Activated CD8-positive, alpha-beta T cell treated with anti-CD3 and anti-CD28 coated beads for 36 hours (primary cell): ENCODE data around the gene TTN. TPM values are rescaled to one million over a fixed set of nuclear protein-coding genes. Genes with fewer than 3 reads are reported as not detected.

ENCODE experiments used
- ATAC-seq: fragments of 200-7000 bp; cut with Tn5 transposase; one replicate; pipeline ENCODE4 v1.10.0; 2021; ENCODE audit warnings: mild to moderate bottlenecking, moderate library complexity
- CTCF ChIA-PET: fragments of 350-600 bp; sonication (Branson Sonifier 250); formaldehyde crosslinking; loops from one replicate; lab custom pipeline; 2021; ENCODE audit warnings: antibody characterized with exemption; lab: Charles Lee
- POLR2A ChIA-PET: fragments of 350-600 bp; sonication (Branson Sonifier 250); formaldehyde crosslinking; loops from one replicate; lab custom pipeline; 2021; ENCODE audit warnings: antibody characterized with exemption; lab: Charles Lee
- DNase-seq: peaks from one replicate; pipeline ENCODE4 v3.0.0-alpha.2; 2020
- H3K27ac Mint-ChIP-seq: one replicate; pipeline ENCODE4 v1.8.0; 2021; ENCODE audit warnings: mild to moderate bottlenecking, mixed read lengths
- H3K27me3 Mint-ChIP-seq: one replicate; pipeline ENCODE4 v1.8.0; 2021; ENCODE audit warnings: mixed read lengths
- H3K36me3 Mint-ChIP-seq: one replicate; pipeline ENCODE4 v1.8.0; 2021; ENCODE audit warnings: low read depth, mixed read lengths
- H3K4me1 Mint-ChIP-seq: one replicate; pipeline ENCODE4 v1.8.0; 2021; ENCODE audit warnings: low read depth, mixed read lengths
- H3K4me3 Mint-ChIP-seq: one replicate; pipeline ENCODE4 v1.8.0; 2021; ENCODE audit warnings: mild to moderate bottlenecking, moderate library complexity, mixed read lengths
- H3K9me3 Mint-ChIP-seq: one replicate; pipeline ENCODE4 v1.8.0; 2021; ENCODE audit warnings: mixed read lengths
- intact Hi-C: fragments of 100-400 bp; cut with micrococcal nuclease; formaldehyde crosslinking; loops from one replicate; pipeline ENCODE4 v1.10.0; 2022
- total RNA-seq, 2 experiments: library from RNA; stranded (reverse); gene quantifications; one replicate each; pipeline ENCODE4 v1.2.3, GENCODE V29; 2021
- TF ChIP-seq, protein P1 (sequence below): fragments of 200-600 bp; IDR thresholded peaks from one replicate; pipeline ENCODE4 v1.8.0; 2022; ENCODE audit warnings: antibody characterized with exemption, mild to moderate bottlenecking

The TTN gene
- total RNA-seq, 2 experiments from 2014 or later = 2.8 to 4.3 TPM

DNA sequence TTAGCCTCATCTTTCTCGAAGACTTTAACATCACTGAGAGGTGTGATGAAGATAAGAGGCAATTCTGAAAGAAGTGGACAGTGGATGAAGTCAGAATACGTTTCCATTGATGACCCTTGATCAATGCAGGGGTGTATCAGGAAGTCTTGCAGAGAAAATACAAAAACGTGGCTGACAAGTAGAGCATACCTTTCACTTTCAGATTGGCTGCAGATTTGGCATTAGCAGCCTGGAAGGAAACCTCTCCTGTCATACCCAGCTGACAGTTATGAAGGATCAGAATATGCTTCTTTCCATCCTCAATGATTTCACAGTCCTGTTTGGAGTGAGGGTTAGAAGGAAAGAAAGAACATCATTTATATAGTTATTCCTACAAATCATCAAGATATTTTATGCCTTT, 174.5 kb downstream of the TTN start:
- CTCF ChIA-PET = interaction anchor here (1.2 kb wide), 1 partner anchor 12 kb away, joined by 4 read pairs; no protein-coding TSS in a partner anchor
- Mint-ChIP-seq H3K9me3 (no peaks in the 10 kb centered on the region), H3K36me3 (peaks cover 1% of the 10 kb centered on the region), H3K27me3 (no peaks in the 10 kb centered on the region), H3K4me1 (no peaks in the 10 kb centered on the region), H3K27ac (no peak overlapping the region), H3K4me3 (no peak overlapping the region)
- intact Hi-C loops = no loop called here
- no peak for ATAC-seq
- TF ChIP-seq, protein P1, sequence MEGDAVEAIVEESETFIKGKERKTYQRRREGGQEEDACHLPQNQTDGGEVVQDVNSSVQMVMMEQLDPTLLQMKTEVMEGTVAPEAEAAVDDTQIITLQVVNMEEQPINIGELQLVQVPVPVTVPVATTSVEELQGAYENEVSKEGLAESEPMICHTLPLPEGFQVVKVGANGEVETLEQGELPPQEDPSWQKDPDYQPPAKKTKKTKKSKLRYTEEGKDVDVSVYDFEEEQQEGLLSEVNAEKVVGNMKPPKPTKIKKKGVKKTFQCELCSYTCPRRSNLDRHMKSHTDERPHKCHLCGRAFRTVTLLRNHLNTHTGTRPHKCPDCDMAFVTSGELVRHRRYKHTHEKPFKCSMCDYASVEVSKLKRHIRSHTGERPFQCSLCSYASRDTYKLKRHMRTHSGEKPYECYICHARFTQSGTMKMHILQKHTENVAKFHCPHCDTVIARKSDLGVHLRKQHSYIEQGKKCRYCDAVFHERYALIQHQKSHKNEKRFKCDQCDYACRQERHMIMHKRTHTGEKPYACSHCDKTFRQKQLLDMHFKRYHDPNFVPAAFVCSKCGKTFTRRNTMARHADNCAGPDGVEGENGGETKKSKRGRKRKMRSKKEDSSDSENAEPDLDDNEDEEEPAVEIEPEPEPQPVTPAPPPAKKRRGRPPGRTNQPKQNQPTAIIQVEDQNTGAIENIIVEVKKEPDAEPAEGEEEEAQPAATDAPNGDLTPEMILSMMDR = no peak
- POLR2A ChIA-PET = no interaction called here
- DNase-seq = no peak

DNA sequence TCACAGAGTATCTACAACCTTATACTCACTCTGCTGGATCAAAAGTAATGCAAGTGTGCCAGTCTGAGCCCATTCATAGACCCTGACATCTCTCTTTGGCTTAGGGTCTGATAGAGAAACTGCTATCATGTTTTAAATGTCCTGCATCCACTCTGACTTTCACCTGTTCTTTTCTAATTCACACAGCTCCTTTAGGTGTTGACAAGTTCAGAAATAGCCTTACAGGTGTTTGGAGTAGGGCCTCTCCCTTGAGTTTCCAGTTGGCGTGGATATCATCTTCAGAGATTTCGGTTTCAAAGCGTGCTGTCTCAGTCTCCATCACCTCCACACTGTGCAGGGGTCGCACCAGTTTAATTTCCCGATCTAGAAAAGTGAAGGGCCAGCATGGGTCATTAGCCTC, 176.6 kb downstream of the TTN start:
- CTCF ChIA-PET = no interaction called here

DNA sequence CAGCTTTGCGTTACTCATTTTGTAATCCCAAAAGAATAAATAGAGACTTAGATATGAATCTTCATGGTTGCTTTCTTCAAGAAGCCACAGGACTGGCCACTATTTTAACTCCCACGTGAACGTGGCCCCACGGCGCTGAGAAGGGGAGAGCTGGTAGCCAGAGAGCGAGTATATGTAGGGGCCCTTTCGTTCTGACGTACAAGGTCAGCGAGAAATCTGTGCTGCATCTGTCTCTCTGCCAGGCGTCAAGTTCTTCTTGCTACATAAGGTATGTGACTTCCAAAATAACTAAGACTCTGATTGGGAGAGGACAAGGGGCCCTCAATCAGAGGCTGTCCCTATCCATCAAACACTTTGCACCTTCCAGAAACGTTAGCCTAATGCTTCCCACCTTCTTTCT, 177.8 kb downstream of the TTN start:
- Mint-ChIP-seq H3K27ac (no peak overlapping the region), H3K27me3 (no peaks in the 10 kb centered on the region), H3K4me3 (no peak overlapping the region), H3K4me1 (no peaks in the 10 kb centered on the region), H3K36me3 (peaks cover 1% of the 10 kb centered on the region), H3K9me3 (no peaks in the 10 kb centered on the region)
- intact Hi-C loops = no loop called here
- POLR2A ChIA-PET = interaction anchor here (0.5 kb wide), 1 partner anchor 211 kb away, joined by 3 read pairs; no protein-coding TSS in a partner anchor
- TF ChIP-seq, protein P1 = no peak
- DNase-seq (no peak), ATAC-seq (no peak)
- CTCF ChIA-PET = no interaction called here

More for the DNA sequence above, 176.6 kb downstream of the TTN start:
- H3K4me1 Mint-ChIP-seq = no peaks in the 10 kb centered on the region
- H3K27me3 Mint-ChIP-seq = no peaks in the 10 kb centered on the region
- intact Hi-C loops = no loop called here
- no peak for DNase-seq
- H3K9me3 Mint-ChIP-seq = no peaks in the 10 kb centered on the region
- peaks cover 1% of the 10 kb centered on the region for H3K36me3 Mint-ChIP-seq
- no peak overlapping the region for H3K4me3 Mint-ChIP-seq
- no peak overlapping the region for H3K27ac Mint-ChIP-seq
- TF ChIP-seq, protein P1 = no peak
- POLR2A ChIA-PET = no interaction called here
- ATAC-seq = no peak

DNA sequence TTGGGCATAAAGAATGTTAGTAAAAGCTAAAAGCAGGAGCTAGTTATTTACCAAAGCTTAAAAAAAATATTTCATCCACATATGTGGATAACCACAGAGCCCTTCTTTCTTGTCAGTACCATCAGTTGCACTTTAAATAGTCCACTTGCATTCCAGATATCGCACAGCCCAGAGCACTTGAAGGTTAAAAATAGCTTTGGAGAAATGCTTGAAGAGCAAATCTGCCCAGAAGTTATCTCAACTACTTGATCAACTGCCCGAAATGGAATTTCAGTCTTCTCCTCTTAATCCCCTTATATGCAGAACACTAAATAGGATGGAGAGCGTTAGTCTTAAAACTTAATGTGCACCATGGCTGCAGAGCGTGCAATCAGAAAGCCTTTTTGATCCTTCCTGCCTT, 178.6 kb downstream of the TTN start:
- H3K27me3 Mint-ChIP-seq = no peaks in the 10 kb centered on the region
- H3K4me1 Mint-ChIP-seq = no peaks in the 10 kb centered on the region
- intact Hi-C loops = no loop called here
- DNase-seq (no peak), ATAC-seq (no peak)
- ChIA-PET CTCF (no interaction called here), POLR2A (interaction anchor here (0.5 kb wide), 1 partner anchor 210 kb away, joined by 3 read pairs; no protein-coding TSS in a partner anchor)
- no peak overlapping the region for H3K27ac Mint-ChIP-seq
- H3K36me3 Mint-ChIP-seq = peaks cover 1% of the 10 kb centered on the region
- TF ChIP-seq, protein P1 = no peak
- no peaks in the 10 kb centered on the region for H3K9me3 Mint-ChIP-seq
- no peak overlapping the region for H3K4me3 Mint-ChIP-seq

DNA sequence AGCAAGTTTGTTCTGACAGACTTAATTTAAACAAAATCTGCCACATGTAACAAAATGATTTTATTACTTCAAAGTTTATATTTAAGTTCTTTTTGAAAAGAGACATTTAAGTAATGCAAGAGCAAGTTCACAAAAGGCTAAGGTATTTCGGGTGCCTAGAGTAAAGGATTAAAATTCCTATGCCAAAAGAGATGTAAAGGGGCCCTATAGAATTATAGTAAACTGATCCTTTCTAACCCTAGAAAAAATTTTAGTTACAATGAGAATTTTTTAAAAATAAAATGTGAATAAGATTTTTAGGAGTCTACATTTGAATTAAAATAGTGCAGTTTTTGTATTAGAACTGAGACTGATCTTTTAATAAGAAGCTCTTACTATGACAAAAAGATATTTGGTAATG, 179.8 kb downstream of the TTN start:
- POLR2A ChIA-PET = no interaction called here
- Mint-ChIP-seq H3K9me3 (no peaks in the 10 kb centered on the region), H3K27me3 (no peaks in the 10 kb centered on the region)

More for the DNA sequence above, 179.8 kb downstream of the TTN start:
- TF ChIP-seq, protein P1 = no peak
- ATAC-seq (no peak), DNase-seq (no peak)
- Mint-ChIP-seq H3K27ac (no peak overlapping the region), H3K36me3 (peaks cover 1% of the 10 kb centered on the region), H3K4me3 (no peak overlapping the region), H3K4me1 (no peaks in the 10 kb centered on the region)
- CTCF ChIA-PET = no interaction called here
- intact Hi-C loops = no loop called here
